ENCODE data around the gene CCDC157. TPM values are rescaled to one million over a fixed set of nuclear protein-coding genes. Genes with fewer than 3 reads are reported as not detected.

Gene CCDC157
- total and polyA plus RNA-seq, 10 of the 15 experiments (the other 5 are each of a cell fraction or from before 2014, with no cell fraction given), result 0.10 to 2.8 (median 1.2) TPM

- TF ChIP-seq EED (IDR thresholded peaks at IDR 0.05; ENCODE audit: low read depth), result no peak
- no peak for TF ChIP-seq NR2F1 (conservative IDR thresholded peaks at IDR 0.05)
- TF ChIP-seq IRF4 (IDR thresholded peaks at IDR 0.05; ENCODE audit: low read depth, low read length), result no peak
- no peak for TF ChIP-seq SMC3 (IDR thresholded peaks at IDR 0.05; ENCODE audit: borderline replicate concordance, low read length)
- TF ChIP-seq CREM (IDR thresholded peaks at IDR 0.05; ENCODE audit: low read depth), result no peak
- no peak for TF ChIP-seq SMAD5 (IDR thresholded peaks at IDR 0.05; ENCODE audit: low read depth)
- TF ChIP-seq JUND (IDR thresholded peaks at IDR 0.05; ENCODE audit: low read depth, low read length), result no peak
- no peak for TF ChIP-seq POU2F2 (IDR thresholded peaks at IDR 0.05; ENCODE audit: borderline replicate concordance, low read depth, low read length)
- no peak for TF ChIP-seq SKIL (IDR thresholded peaks at IDR 0.05; ENCODE audit: low read depth, poor library complexity, severe bottlenecking)
- no peak for TF ChIP-seq POLR2AphosphoS2 (IDR thresholded peaks at IDR 0.05; ENCODE audit: low read depth, low read length)
- TF ChIP-seq ATF7 (IDR thresholded peaks at IDR 0.05; ENCODE audit: low read depth), result no peak
- TF ChIP-seq ZNF384 (IDR thresholded peaks at IDR 0.05; ENCODE audit: borderline replicate concordance, low read depth, low read length), result no peak
- no peak for TF ChIP-seq ZNF207 (IDR thresholded peaks at IDR 0.05; ENCODE audit: borderline replicate concordance)
- TF ChIP-seq RUNX3 (IDR thresholded peaks at IDR 0.05; ENCODE audit: low read length), result no peak
- no peak for TF ChIP-seq SIX5 (IDR thresholded peaks at IDR 0.05; ENCODE audit: low read depth, low read length, severe bottlenecking)
- TF ChIP-seq ZBTB33 (IDR thresholded peaks at IDR 0.05), result no peak
- no peak for TF ChIP-seq MXI1 (IDR thresholded peaks at IDR 0.05; ENCODE audit: low read depth, low read length)
- TF ChIP-seq RCOR1 (conservative IDR thresholded peaks at IDR 0.05; ENCODE audit: low read depth, low read length), result no peak
- no peak for TF ChIP-seq MTA3 (IDR thresholded peaks at IDR 0.05; ENCODE audit: borderline replicate concordance, low read length)
- ChIA-PET CTCF (interaction anchor here (0.6 to 2.7 kb wide), 8 partner anchors 11 to 294 kb away, joined by 3 to 12 read pairs (median 3); partner anchors contain the start of gene RNF215), SMC1A (ENCODE audit: uncharacterized antibody, unreplicated experiment) (interaction anchor here (0.6 to 1.3 kb wide), 3 partner anchors 9 to 1552 kb away, joined by 4 to 5 read pairs (median 4); no protein-coding TSS in a partner anchor), RAD21 (ENCODE audit: unreplicated experiment) (interaction anchor here (0.8 kb wide), 1 partner anchor 21 kb away, joined by 4 read pairs; no protein-coding TSS in a partner anchor), POLR2A (interaction anchor here (0.9 to 2.9 kb wide), 2 partner anchors 13 to 17 kb away, joined by 3 to 10 read pairs; no protein-coding TSS in a partner anchor)
- no TSS peak for BruUV-seq (replicated peaks)
- in situ Hi-C loops (cut with MboI) (no loop called here), intact Hi-C loops (cut with micrococcal nuclease; ENCODE audit: unreplicated experiment) (no loop called here)
- no peaks in the 10 kb centered on the region for H3K79me2 ChIP-seq (ENCODE audit: control insufficient read depth, insufficient read depth, low read length)
- H3K4me1 ChIP-seq (ENCODE audit: control insufficient read depth, insufficient read depth, low read length), result 0 out of 2 replicates have a peak, but pooled peaks cover 5% of the 10 kb centered on the region
- H3K4me3 ChIP-seq, result no peak overlapping the region
- no peaks in the 10 kb centered on the region for H4K20me1 ChIP-seq (ENCODE audit: control insufficient read depth, insufficient read depth)
- H3K9me3 ChIP-seq (replicated peaks; ENCODE audit: control insufficient read depth, insufficient read depth, low read length), result no peaks in the 10 kb centered on the region
- ATAC-seq, result no peak
- no peak overlapping the region for H3K4me2 ChIP-seq (ENCODE audit: control insufficient read depth, insufficient read depth)
- no peaks in the 10 kb centered on the region; a peak in 1 of 4 replicates for H3K36me3 ChIP-seq (ENCODE audit: control insufficient read depth in 2 of 2, insufficient read depth in 2 of 2, low read length in 1 of 2)
- no peak overlapping the region for H3K9ac ChIP-seq (ENCODE audit: control insufficient read depth, insufficient read depth, low read length)
- no peak overlapping the region for H3K27ac ChIP-seq (ENCODE audit: control insufficient read depth, insufficient read depth)
- FAIRE-seq, result no peak
- H2AFZ ChIP-seq (ENCODE audit: control insufficient read depth, low read depth, low read length), result no peak overlapping the region
- WGBS (ENCODE audit: insufficient coverage, insufficient replicate concordance, low lambda C conversion rate, missing lambda C conversion rate), result 58% methylated on average over 4 of the region's 4 CpGs
- H3K27me3 ChIP-seq (replicated peaks in 1 of 2; ENCODE audit: control insufficient read depth in 2 of 2, insufficient read depth in 2 of 2, low read length in 1 of 2), result no peaks in the 10 kb centered on the region
- DNase-seq (ENCODE audit: low read depth, low spot score), result no peak
Observed at GRCh38 chr22:30405731-30406130, 48.9 kb downstream of the CCDC157 start.
